Activated CD8-positive, alpha-beta T cell treated with anti-CD3 and anti-CD28 coated beads for 36 hours (primary cell): ENCODE measurements around the gene S100G. TPM values are rescaled to one million over a fixed set of nuclear protein-coding genes. Genes with fewer than 3 reads are reported as not detected.

Experiments
- ATAC-seq: fragments of 200-7000 bp; cut with Tn5 transposase; one replicate; pipeline ENCODE4 v1.10.0; 2021; ENCODE audit warnings: mild to moderate bottlenecking, moderate library complexity
- CTCF ChIA-PET: fragments of 350-600 bp; sonication (Branson Sonifier 250); formaldehyde crosslinking; loops from one replicate; lab custom pipeline; 2021; ENCODE audit warnings: antibody characterized with exemption; lab: Charles Lee
- POLR2A ChIA-PET: fragments of 350-600 bp; sonication (Branson Sonifier 250); formaldehyde crosslinking; loops from one replicate; lab custom pipeline; 2021; ENCODE audit warnings: antibody characterized with exemption; lab: Charles Lee
- DNase-seq: peaks from one replicate; pipeline ENCODE4 v3.0.0-alpha.2; 2020
- H3K27ac Mint-ChIP-seq: one replicate; pipeline ENCODE4 v1.8.0; 2021; ENCODE audit warnings: mild to moderate bottlenecking, mixed read lengths
- H3K27me3 Mint-ChIP-seq: one replicate; pipeline ENCODE4 v1.8.0; 2021; ENCODE audit warnings: mixed read lengths
- H3K36me3 Mint-ChIP-seq: one replicate; pipeline ENCODE4 v1.8.0; 2021; ENCODE audit warnings: low read depth, mixed read lengths
- H3K4me1 Mint-ChIP-seq: one replicate; pipeline ENCODE4 v1.8.0; 2021; ENCODE audit warnings: low read depth, mixed read lengths
- H3K4me3 Mint-ChIP-seq: one replicate; pipeline ENCODE4 v1.8.0; 2021; ENCODE audit warnings: mild to moderate bottlenecking, moderate library complexity, mixed read lengths
- H3K9me3 Mint-ChIP-seq: one replicate; pipeline ENCODE4 v1.8.0; 2021; ENCODE audit warnings: mixed read lengths
- intact Hi-C: fragments of 100-400 bp; cut with micrococcal nuclease; formaldehyde crosslinking; loops from one replicate; pipeline ENCODE4 v1.10.0; 2022
- microRNA-seq: library from miRNA; unstranded; fragments of <30 nt; microRNA quantifications from one replicate; pipeline ENCODE4 v1.2.0, GENCODE V29; 2022; ENCODE audit warnings: borderline microRNAs expressed, borderline replicate concordance
- total RNA-seq, 2 experiments: library from RNA; stranded (reverse); gene quantifications; one replicate each; pipeline ENCODE4 v1.2.3, GENCODE V29; 2021
- TF ChIP-seq, protein P1 (sequence below): fragments of 200-600 bp; IDR thresholded peaks from one replicate; pipeline ENCODE4 v1.8.0; 2022; ENCODE audit warnings: antibody characterized with exemption, mild to moderate bottlenecking

S100G gene
- total RNA-seq, 2 experiments from 2014 or later: not detected

DNA sequence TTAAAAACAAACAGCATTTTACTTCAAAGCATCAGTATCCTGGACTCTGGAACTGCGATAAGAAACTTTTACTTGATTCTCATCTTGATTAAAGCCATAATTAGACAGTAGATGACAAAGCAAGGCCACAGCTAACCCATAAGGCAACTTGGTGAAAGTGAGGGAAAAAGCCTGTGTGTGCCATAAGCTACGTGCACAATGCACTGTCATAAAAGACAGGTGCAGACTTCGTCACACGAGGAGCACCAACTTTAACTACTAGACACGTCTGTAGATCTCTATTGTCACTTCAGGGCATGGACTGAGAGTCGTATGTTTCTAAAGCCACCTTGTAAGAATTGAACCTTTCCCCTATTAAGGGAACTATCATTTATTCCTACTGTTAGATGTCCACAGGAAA lies 49.4 kb downstream of the S100G start:
- CTCF ChIA-PET: no interaction called here
- no peaks in the 10 kb centered on the region for H3K27me3 Mint-ChIP-seq
- no peaks in the 10 kb centered on the region for H3K9me3 Mint-ChIP-seq
- no peaks in the 10 kb centered on the region for H3K4me1 Mint-ChIP-seq
- intact Hi-C loops: no loop called here
- no peak overlapping the region for H3K27ac Mint-ChIP-seq
- ATAC-seq (no peak), DNase-seq (no peak)
- TF ChIP-seq, protein P1, sequence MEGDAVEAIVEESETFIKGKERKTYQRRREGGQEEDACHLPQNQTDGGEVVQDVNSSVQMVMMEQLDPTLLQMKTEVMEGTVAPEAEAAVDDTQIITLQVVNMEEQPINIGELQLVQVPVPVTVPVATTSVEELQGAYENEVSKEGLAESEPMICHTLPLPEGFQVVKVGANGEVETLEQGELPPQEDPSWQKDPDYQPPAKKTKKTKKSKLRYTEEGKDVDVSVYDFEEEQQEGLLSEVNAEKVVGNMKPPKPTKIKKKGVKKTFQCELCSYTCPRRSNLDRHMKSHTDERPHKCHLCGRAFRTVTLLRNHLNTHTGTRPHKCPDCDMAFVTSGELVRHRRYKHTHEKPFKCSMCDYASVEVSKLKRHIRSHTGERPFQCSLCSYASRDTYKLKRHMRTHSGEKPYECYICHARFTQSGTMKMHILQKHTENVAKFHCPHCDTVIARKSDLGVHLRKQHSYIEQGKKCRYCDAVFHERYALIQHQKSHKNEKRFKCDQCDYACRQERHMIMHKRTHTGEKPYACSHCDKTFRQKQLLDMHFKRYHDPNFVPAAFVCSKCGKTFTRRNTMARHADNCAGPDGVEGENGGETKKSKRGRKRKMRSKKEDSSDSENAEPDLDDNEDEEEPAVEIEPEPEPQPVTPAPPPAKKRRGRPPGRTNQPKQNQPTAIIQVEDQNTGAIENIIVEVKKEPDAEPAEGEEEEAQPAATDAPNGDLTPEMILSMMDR: no peak
- POLR2A ChIA-PET: no interaction called here
- H3K4me3 Mint-ChIP-seq: no peak overlapping the region
- H3K36me3 Mint-ChIP-seq: no peaks in the 10 kb centered on the region

DNA sequence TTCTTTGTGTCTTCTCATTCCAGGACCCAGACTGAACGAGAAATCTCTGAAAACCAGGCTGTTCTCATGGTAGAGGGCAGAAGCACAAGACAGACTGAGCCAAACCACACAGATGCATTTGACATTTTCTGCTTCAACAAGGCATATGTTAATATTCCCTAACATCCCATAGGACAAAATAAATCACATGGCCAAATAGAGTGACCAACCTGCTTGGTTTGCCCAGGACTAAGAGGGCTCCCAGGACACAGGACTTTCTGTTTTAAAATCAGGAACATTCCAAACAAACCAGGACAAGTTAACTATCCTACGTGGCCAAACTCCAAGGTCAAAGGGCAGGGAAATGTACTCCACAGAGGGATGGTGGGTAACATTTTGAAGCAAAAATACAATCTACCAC lies 50.8 kb downstream of the S100G start:
- H3K4me3 Mint-ChIP-seq: no peak overlapping the region
- ATAC-seq (no peak), DNase-seq (no peak)
- CTCF ChIA-PET: no interaction called here
- POLR2A ChIA-PET: no interaction called here
- H3K27me3 Mint-ChIP-seq: no peaks in the 10 kb centered on the region
- TF ChIP-seq, protein P1: no peak
- H3K9me3 Mint-ChIP-seq: no peaks in the 10 kb centered on the region
- no peaks in the 10 kb centered on the region for H3K4me1 Mint-ChIP-seq
- intact Hi-C loops: no loop called here
- no peaks in the 10 kb centered on the region for H3K36me3 Mint-ChIP-seq
- H3K27ac Mint-ChIP-seq: no peak overlapping the region

DNA sequence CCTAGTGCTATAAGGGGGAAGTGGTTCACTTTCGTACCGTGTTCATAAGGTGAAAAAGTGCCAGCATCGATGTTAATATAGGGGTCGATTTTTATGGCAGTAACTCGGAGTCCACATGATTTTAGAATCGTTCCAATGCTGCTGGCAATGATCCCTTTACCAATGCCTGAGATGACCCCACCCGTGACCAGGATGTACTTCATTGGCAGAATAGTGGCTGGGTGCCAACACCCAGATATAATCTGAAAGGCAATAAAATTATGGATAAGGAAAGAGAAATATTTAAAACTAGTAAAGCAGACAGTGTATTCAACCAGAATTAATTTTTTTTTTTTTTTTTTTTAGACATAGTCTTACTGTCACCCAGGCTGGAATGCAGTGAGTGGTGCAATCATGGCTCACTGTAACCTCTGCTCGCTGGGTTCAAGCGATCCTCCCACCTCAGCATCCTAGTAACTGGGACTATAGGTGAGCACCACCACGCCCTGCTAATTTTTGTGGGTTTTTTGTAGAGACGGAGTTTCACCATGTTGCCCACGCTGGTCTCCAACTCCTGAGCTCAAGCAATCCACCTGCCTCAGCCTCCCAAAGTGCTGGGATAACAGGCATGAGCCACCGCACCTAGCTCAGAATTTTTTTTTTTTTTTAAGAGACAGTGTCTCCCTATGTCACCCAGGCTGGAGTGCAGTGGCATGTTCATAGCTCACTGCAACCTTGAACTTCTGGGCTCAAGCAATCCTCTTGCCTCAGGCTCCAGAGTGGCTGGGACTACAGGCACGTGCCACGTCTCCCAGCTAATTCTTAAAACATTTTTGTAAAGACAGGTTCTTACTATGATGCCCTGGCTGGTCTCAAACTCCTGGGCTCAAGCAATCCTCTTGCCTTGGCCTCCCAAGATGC lies 53.0 kb downstream of the S100G start:
- POLR2A ChIA-PET: no interaction called here

More for the DNA sequence above, 53.0 kb downstream of the S100G start:
- intact Hi-C loops: no loop called here
- no peak overlapping the region for H3K4me3 Mint-ChIP-seq
- TF ChIP-seq, protein P1: no peak
- no peaks in the 10 kb centered on the region for H3K27me3 Mint-ChIP-seq
- CTCF ChIA-PET: no interaction called here
- no peaks in the 10 kb centered on the region for H3K9me3 Mint-ChIP-seq
- ATAC-seq (no peak), DNase-seq (no peak)
- no peaks in the 10 kb centered on the region for H3K4me1 Mint-ChIP-seq
- no peaks in the 10 kb centered on the region for H3K36me3 Mint-ChIP-seq
- no peak overlapping the region for H3K27ac Mint-ChIP-seq

Small RNA genes lying within 50 kb of the gene (microRNA-seq; reads per million reads assigned to microRNA genes)
- not detected for gene MIR548AM

Other genes with a start within 250 kb of the S100G start
- 1 to 10 TPM; 6.2 to 6.7 TPM for gene CTPS2, start 62.5 kb downstream of the S100G start, total RNA-seq
- 10 to 100 TPM; 18.2 to 20.4 TPM for gene SYAP1, start 69.5 kb downstream of the S100G start, total RNA-seq
- gene TXLNG, start 136.3 kb downstream of the S100G start, total RNA-seq: 10 to 100 TPM; 17.3 to 18.8 TPM
- 100 to 1,000 TPM; 197 to 201 TPM for gene RBBP7, start 220.2 kb downstream of the S100G start, total RNA-seq